AG04449 (cell line): ENCODE measurements around the gene STRIP2.

Experiments used
- CTCF ChIA-PET: fragments of 350-600 bp; formaldehyde crosslinking; extraction: SDS; loops from one replicate; lab custom pipeline; 2021; ENCODE audit warnings: antibody characterized with exemption; lab: Yijun Ruan, JAX
- POLR2A ChIA-PET: fragments of 400-600, 350-600 bp; formaldehyde crosslinking; extraction: SDS; loops from one replicate; lab custom pipeline; 2020; ENCODE audit warnings: antibody characterized with exemption, inconsistent platforms; lab: Yijun Ruan, JAX
- DNase-seq: peaks from one replicate; pipeline ENCODE4 v3.0.0-alpha.2; 2010; ENCODE audit warnings: low read depth, low spot score
- H3K4me3 ChIP-seq: 2 replicates; pipeline ENCODE4 v1.5.1; 2011; ENCODE audit warnings: low read depth, mild to moderate bottlenecking, control low read depth, low read length
- TF ChIP-seq, protein P1 (sequence below): IDR thresholded peaks from one replicate; pipeline ENCODE4 v1.5.1; 2011; ENCODE audit warnings: mild to moderate bottlenecking, moderate library complexity, low read length, control low read depth, inconsistent platforms; ENCODE audit not compliant: insufficient read depth; ENCODE audit errors: missing control alignments

Gene STRIP2

DNA sequence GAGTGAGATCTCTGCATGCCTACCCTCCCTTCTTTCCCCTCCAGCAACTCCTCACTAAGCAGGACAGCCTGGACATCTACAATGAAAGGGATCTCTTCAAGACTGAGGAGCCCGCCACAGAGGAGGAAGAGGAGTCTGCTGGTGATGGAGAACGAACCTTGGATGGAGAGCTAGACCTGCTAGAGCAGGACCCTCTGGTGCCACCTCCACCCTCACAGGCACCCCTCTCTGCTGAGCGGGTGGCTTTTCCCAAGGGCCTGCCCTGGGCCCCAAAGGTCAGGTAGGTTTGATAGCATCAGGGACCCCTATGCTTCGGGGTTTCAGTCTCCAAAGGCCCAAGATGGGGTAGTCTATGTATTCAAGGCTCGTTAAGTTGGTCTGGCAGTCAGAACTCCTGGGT is 23.9 kb downstream of the STRIP2 start:
- POLR2A ChIA-PET, result no interaction called here
- TF ChIP-seq, protein P1, sequence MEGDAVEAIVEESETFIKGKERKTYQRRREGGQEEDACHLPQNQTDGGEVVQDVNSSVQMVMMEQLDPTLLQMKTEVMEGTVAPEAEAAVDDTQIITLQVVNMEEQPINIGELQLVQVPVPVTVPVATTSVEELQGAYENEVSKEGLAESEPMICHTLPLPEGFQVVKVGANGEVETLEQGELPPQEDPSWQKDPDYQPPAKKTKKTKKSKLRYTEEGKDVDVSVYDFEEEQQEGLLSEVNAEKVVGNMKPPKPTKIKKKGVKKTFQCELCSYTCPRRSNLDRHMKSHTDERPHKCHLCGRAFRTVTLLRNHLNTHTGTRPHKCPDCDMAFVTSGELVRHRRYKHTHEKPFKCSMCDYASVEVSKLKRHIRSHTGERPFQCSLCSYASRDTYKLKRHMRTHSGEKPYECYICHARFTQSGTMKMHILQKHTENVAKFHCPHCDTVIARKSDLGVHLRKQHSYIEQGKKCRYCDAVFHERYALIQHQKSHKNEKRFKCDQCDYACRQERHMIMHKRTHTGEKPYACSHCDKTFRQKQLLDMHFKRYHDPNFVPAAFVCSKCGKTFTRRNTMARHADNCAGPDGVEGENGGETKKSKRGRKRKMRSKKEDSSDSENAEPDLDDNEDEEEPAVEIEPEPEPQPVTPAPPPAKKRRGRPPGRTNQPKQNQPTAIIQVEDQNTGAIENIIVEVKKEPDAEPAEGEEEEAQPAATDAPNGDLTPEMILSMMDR, result no peak
- no peak for DNase-seq
- H3K4me3 ChIP-seq, result no peak overlapping the region
- CTCF ChIA-PET, result interaction anchor here (1.2 kb wide), 1 partner anchor 13 kb away, joined by 4 read pairs; no protein-coding TSS in a partner anchor

DNA sequence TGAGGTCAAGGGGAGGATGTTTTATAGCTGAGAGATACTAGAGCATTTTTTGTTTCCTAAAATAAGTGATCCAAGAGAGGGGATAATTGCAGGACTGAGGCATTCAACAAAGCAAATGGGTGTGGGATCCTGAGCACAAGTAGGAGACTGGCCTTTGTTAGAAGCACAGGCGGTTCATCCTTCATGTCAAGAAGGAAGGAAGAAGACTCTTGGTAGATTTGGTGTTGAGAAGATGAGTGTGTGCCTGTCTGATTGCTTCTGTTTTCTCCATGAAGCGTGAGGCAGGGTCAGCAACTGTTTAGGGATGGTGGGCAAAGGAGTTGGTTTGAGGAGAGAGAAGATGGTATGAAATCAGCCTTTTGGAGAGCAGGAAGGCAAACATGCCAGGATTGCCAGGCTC is 27.6 kb downstream of the STRIP2 start:
- ChIA-PET POLR2A (no interaction called here), CTCF (interaction anchor here (0.7 to 14.6 kb wide), 4 partner anchors 10 to 118 kb away, joined by 3 to 504 read pairs (median 12); no protein-coding TSS in a partner anchor)
- TF ChIP-seq, protein P1, result no peak
- no peak for DNase-seq
- no peak overlapping the region for H3K4me3 ChIP-seq

DNA sequence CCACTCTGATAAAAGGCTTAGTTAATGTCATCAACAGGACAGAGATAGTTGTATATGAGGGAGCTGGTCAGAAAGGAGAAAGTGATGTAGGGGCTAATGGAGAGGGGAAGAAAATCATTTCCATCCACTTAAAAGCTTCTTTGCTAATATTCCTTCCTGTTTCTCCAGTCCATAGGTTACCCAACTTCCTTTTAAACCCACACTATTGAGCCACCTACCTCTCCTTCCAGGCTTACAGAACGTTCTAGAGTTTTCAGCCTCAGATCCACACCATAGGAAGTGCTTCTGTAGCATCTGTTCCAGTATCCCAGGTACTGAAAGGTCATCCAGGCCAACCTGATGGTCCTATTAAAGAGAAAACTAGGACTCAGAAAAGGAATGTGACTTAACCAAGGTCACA is 28.2 kb downstream of the STRIP2 start:
- ChIA-PET CTCF (interaction anchor here (0.7 to 14.6 kb wide), 4 partner anchors 10 to 119 kb away, joined by 3 to 504 read pairs (median 12); no protein-coding TSS in a partner anchor), POLR2A (no interaction called here)
- H3K4me3 ChIP-seq, result no peak overlapping the region
- no peak for DNase-seq
- TF ChIP-seq, protein P1, result no peak

DNA sequence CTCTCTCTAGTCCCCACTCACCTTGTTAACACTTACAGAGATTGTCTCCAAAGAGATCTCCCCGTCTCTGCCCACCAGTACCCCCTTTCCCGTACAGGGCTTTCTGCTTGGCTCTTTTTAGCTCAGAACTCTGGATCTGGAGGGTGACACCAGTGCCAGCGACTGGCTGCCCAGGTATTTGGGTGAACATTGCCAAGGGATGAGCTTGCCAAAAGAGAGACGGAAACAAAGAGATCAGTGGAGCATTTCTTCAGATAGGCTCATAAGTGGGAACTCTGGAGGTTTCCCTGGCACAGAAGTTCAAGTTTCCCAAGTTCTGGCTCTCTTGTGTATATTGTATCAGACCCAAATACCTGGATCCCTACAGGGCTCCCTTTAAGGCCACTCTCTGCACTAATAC is 30.0 kb downstream of the STRIP2 start:
- no peak overlapping the region for H3K4me3 ChIP-seq
- TF ChIP-seq, protein P1, result no peak
- CTCF ChIA-PET, result interaction anchor here (1.0 to 14.6 kb wide), 4 partner anchors 83 to 246 kb away, joined by 3 to 504 read pairs (median 6); no protein-coding TSS in a partner anchor
- no peak for DNase-seq
- POLR2A ChIA-PET, result interaction anchor here (0.5 kb wide), 1 partner anchor 13 kb away, joined by 3 read pairs; no protein-coding TSS in a partner anchor

DNA sequence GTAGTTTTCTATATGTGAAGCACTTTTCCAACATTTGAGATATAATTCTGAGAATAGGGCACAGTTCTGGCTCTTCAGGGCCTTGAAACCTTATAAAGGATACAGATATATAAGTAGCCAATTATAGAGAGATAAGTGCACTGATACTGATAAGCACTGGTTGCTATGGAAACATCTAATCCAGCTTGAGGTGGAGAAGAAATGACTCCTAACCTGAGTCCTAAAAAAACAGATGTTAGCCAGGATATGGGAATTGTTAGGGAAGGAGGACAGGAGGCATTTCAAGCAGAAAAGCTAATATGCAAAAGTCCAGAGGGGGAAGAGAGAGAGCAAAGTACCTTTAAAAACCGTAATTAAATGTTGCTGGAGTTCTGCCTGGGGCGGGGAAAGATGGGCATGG is 30.8 kb downstream of the STRIP2 start:
- DNase-seq, result no peak
- ChIA-PET CTCF (interaction anchor here (0.8 to 14.6 kb wide), 7 partner anchors 84 to 301 kb away, joined by 3 to 504 read pairs (median 5); no protein-coding TSS in a partner anchor), POLR2A (interaction anchor here (1.0 kb wide), 1 partner anchor 31 kb away, joined by 3 read pairs; the partner anchor contains the start of gene STRIP2)
- TF ChIP-seq, protein P1, result no peak
- H3K4me3 ChIP-seq, result no peak overlapping the region

DNA sequence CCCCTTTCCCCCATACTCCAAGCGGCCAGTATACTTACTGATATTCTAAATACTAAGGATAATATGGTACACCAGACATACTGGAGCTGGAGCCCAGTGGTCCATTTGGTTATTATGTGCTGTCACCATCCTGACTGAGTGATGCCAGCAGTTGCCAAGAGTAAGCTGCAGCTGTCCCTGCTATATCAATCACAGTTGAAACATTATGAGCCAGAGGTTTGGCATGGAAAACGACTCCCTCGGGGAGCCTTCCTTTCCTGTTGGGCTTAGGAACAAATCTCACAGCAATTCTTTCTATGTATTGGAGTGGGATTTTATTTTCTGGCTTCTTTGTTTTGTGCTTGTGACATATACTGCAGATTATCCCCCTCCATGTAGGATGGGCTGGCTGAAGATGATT is 32.6 kb downstream of the STRIP2 start:
- ChIA-PET CTCF (interaction anchor here (2.3 to 14.6 kb wide), 4 partner anchors 95 to 303 kb away, joined by 7 to 504 read pairs (median 78); no protein-coding TSS in a partner anchor), POLR2A (no interaction called here)
- DNase-seq, result no peak
- TF ChIP-seq, protein P1, result no peak
- no peak overlapping the region for H3K4me3 ChIP-seq
